BE2C (cell line): ENCODE results near the gene CORO2A.
"Not testable (repeated sequence)": the region's sequence is repeated elsewhere in the genome, so short reads cannot be mapped to it uniquely, and the experiment has no call there.

ENCODE experiments used
- DNase-seq: peaks from one replicate; pipeline ENCODE4 v3.0.0-alpha.2; 2020
- H3K27me3 ChIP-seq: fragments of 250-450 bp; sonication (Bioruptor Pico); 2 replicates; pipeline ENCODE4 v1.5.1; 2020; ENCODE audit warnings: mild to moderate bottlenecking
- H3K36me3 ChIP-seq: fragments of 250-450 bp; sonication (Bioruptor Pico); 2 replicates; pipeline ENCODE4 v1.5.1; 2020; ENCODE audit warnings: mild to moderate bottlenecking
- H3K4me1 ChIP-seq: fragments of 250-450 bp; sonication (Bioruptor Pico); 2 replicates; pipeline ENCODE4 v1.5.1; 2020
- H3K4me3 ChIP-seq: 2 replicates; pipeline ENCODE4 v1.5.1; 2011; ENCODE audit warnings: low read depth, low read length
- H3K9me3 ChIP-seq: fragments of 250-450 bp; sonication (Bioruptor Pico); 2 replicates; pipeline ENCODE4 v1.5.1; 2020
- CTCF ChIP-seq: IDR thresholded peaks from 2 replicates; pipeline ENCODE4 v1.5.1; 2012; ENCODE audit warnings: mild to moderate bottlenecking, low read depth, low read length

CORO2A gene

GRCh38 chr9:98094316-98094715 is 98.1 kb downstream of the CORO2A start:
- DNase-seq = no peak
- TF ChIP-seq CTCF = no peak
- Histone ChIP-seq H3K4me1 (no peaks in the 10 kb centered on the region), H3K36me3 (peaks cover 24% of the 10 kb centered on the region), H3K27me3 (no peaks in the 10 kb centered on the region), H3K4me3 (no peak overlapping the region), H3K9me3 (no peaks in the 10 kb centered on the region)

- DNase-seq = no peak
- Histone ChIP-seq H3K36me3 (peaks cover 12% of the 10 kb centered on the region), H3K9me3 (no peaks in the 10 kb centered on the region), H3K27me3 (no peaks in the 10 kb centered on the region), H3K4me1 (no peaks in the 10 kb centered on the region), H3K4me3 (no peak overlapping the region)
- TF ChIP-seq CTCF = no peak
These were observed 99.9 kb downstream of the CORO2A start for GRCh38 chr9:98092613-98092931.

GRCh38 chr9:98091735-98092612 is 100.5 kb downstream of the CORO2A start:
- Histone ChIP-seq H3K4me1 (no peaks in the 10 kb centered on the region), H3K9me3 (no peaks in the 10 kb centered on the region), H3K27me3 (no peaks in the 10 kb centered on the region), H3K4me3 (no peak overlapping the region), H3K36me3 (peaks cover 8% of the 10 kb centered on the region)
- TF ChIP-seq CTCF = no peak
- DNase-seq = no peak

- not testable (repeated sequence) for DNase-seq, H3K9me3 ChIP-seq, H3K4me1 ChIP-seq, H3K4me3 ChIP-seq, H3K27me3 ChIP-seq, H3K36me3 ChIP-seq
- TF ChIP-seq CTCF = 0 out of 2 replicates have a peak, but pooled peaks have one; percentile 8
These were observed 101.8 kb downstream of the CORO2A start for GRCh38 chr9:98090674-98091073.

- no peak overlapping the region for H3K4me3 ChIP-seq
- no peaks in the 10 kb centered on the region for H3K4me1 ChIP-seq
- peaks cover 35% of the 10 kb centered on the region for H3K36me3 ChIP-seq
- TF ChIP-seq CTCF = no peak
- H3K9me3 ChIP-seq = no peaks in the 10 kb centered on the region
- H3K27me3 ChIP-seq = no peaks in the 10 kb centered on the region
- DNase-seq = no peak
These were observed 104.8 kb downstream of the CORO2A start for GRCh38 chr9:98087420-98088354.
